Spleen (tissue), 7 donors: ENCODE results near the gene DEPP1.

Source experiments
- CTCF ChIP-seq, 11 experiments: fragments of 200-600 bp in 7 of 11; fragments of 450-650 bp in 4 of 11; sonication (generic) in 4 of 11; IDR thresholded peaks in 8 of 11; conservative IDR thresholded peaks in 3 of 11; 1 replicate in 7 of 11; 2 replicates in 4 of 11; pipeline versions ENCODE4 v1.4.0 to v1.8.0; 2016 to 2021; ENCODE audit warnings: antibody characterized with exemption in 11 of 11, inconsistent platforms in 4 of 11, mild to moderate bottlenecking in 1 of 11
- POLR2A ChIP-seq, 3 donors: fragments of 450-650 bp; IDR thresholded peaks; one replicate each; pipeline ENCODE4 v1.5.1; 2017; ENCODE audit warnings: antibody characterized with exemption in 3 of 3, mild to moderate bottlenecking in 1 of 3
- POLR2AphosphoS5 ChIP-seq, 3 donors: sonication (generic); formaldehyde crosslinking; IDR thresholded peaks; one replicate each; pipeline ENCODE4 v1.5.1; 2017; ENCODE audit warnings: antibody characterized with exemption in 3 of 3
- donor health status: DM: no; HTN: no; CAD: no; lungs with moderate emphysema.
- donor health status: DM: no; HTN: no; CAD: no.
- donor health status: DM: no; HTN: no; CAD: no.

DNA sequence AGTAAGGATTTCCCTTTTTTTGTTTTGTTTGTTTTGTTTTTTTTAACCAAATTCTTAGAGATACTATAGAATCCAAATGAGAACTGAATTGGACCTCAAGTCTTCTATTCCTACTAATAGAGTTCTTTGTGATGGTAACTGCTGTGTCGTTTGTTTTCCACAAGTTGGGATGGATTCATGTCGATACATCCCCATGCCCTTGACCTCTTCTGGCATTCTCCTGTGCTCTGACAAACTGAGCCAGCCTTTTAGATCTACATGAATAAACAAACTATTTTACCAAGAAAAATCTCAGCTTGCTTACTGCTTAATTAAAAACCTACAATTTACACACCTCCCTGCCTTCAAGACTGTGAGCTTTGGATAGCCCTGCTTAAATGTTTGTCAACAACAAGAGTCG, 26.1 kb upstream of the DEPP1 start:
- TF ChIP-seq POLR2A (IDR thresholded peaks at IDR 0.05), result no peak
- no peak for TF ChIP-seq CTCF (IDR thresholded peaks at IDR 0.05 in 8 of 11, conservative IDR thresholded peaks at IDR 0.05 in 3 of 11)
- no peak for TF ChIP-seq POLR2AphosphoS5 (IDR thresholded peaks at IDR 0.05)
